ENCODE measurements around the gene WDR27.
"Not testable (repeated sequence)": the region's sequence is repeated elsewhere in the genome, so short reads cannot be mapped to it uniquely, and the experiment has no call there.

WDR27 gene

GRCh38 chr6:169700296-169700695, 1.5 kb downstream of the WDR27 start (continued):
- no peak for TF ChIP-seq ZNF404 (tag by site-specific recombination; IDR thresholded peaks at IDR 0.05)

- H3K27ac ChIP-seq (ENCODE audit: extremely low read depth, low read depth, low read length); POLR2A ChIA-PET; H3K4me3 ChIP-seq (ENCODE audit: low read depth, low read length); H3K4me1 ChIP-seq (ENCODE audit: control insufficient read depth, insufficient read depth, low read length); H3K9me3 ChIP-seq (ENCODE audit: control insufficient read depth, insufficient read depth, low read depth, low read length): not testable (repeated sequence)
- H3K36me3 ChIP-seq (ENCODE audit: control insufficient read depth in 2 of 2, insufficient read depth in 1 of 2, low read length in 2 of 2) = peaks cover 0 to 47% of the 10 kb centered on the region in 2 experiments; a peak in 2 of 3 replicates
- CTCF ChIA-PET = interaction anchor here (0.7 kb wide), 1 partner anchor 303 kb away, joined by 3 read pairs; no protein-coding TSS in a partner anchor
Observed at GRCh38 chr6:169697115-169697514, 4.7 kb downstream of the WDR27 start.

GRCh38 chr6:169695131-169695530, 6.7 kb downstream of the WDR27 start:
- no peak overlapping the region for H3K4me3 ChIP-seq (ENCODE audit: low read depth, low read length)
- no peaks in the 10 kb centered on the region for H3K4me1 ChIP-seq (ENCODE audit: control insufficient read depth, insufficient read depth, low read length)
- ChIA-PET POLR2A (no interaction called here), CTCF (no interaction called here)
- peaks cover 0 to 54% of the 10 kb centered on the region in 2 experiments; a peak in 2 of 3 replicates for H3K36me3 ChIP-seq (ENCODE audit: control insufficient read depth in 2 of 2, insufficient read depth in 1 of 2, low read length in 2 of 2)
- H3K9me3 ChIP-seq (ENCODE audit: control insufficient read depth, insufficient read depth, low read depth, low read length) = no peaks in the 10 kb centered on the region
- no peak overlapping the region for H3K27ac ChIP-seq (ENCODE audit: extremely low read depth, low read depth, low read length)
- TF ChIP-seq GFI1B (tag by site-specific recombination; IDR thresholded peaks at IDR 0.05) (no peak), SCRT2 (tag by site-specific recombination; IDR thresholded peaks at IDR 0.05) (no peak), ZNF704 (tag by site-specific recombination; IDR thresholded peaks at IDR 0.05) (no peak), ATF2 (tag by site-specific recombination; IDR thresholded peaks at IDR 0.05; ENCODE audit: low read depth) (no peak), ZNF707 (tag by site-specific recombination; IDR thresholded peaks at IDR 0.05) (no peak), ZNF114 (tag by site-specific recombination; IDR thresholded peaks at IDR 0.05) (no peak), ZBTB6 (tag by site-specific recombination; IDR thresholded peaks at IDR 0.05) (no peak), ZNF324 (tag by site-specific recombination; IDR thresholded peaks at IDR 0.05) (no peak), PRDM6 (tag by site-specific recombination; IDR thresholded peaks at IDR 0.05) (no peak), ZFP37 (tag by site-specific recombination; IDR thresholded peaks at IDR 0.05) (no peak), ZNF350 (tag by site-specific recombination; IDR thresholded peaks at IDR 0.05) (no peak), ZNF341 (tag by site-specific recombination; IDR thresholded peaks at IDR 0.05; ENCODE audit: low read depth) (no peak), ZNF555 (tag by site-specific recombination; conservative IDR thresholded peaks at IDR 0.05) (no peak), RBAK (tag by site-specific recombination; IDR thresholded peaks at IDR 0.05) (no peak), ZNF169 (tag by site-specific recombination; IDR thresholded peaks at IDR 0.05) (no peak), ZNF146 (tag by site-specific recombination; IDR thresholded peaks at IDR 0.05) (no peak), TRIM28 (IDR thresholded peaks at IDR 0.05; ENCODE audit: borderline replicate concordance, low read length) (no peak), ZNF501 (tag by site-specific recombination; IDR thresholded peaks at IDR 0.05) (no peak), ZNF394 (tag by site-specific recombination; IDR thresholded peaks at IDR 0.05; ENCODE audit: borderline replicate concordance) (no peak)

All from HEK293 (cell line).